Testis (tissue), 3 donors: ENCODE results near the gene ZSCAN1. TPM values are rescaled to one million over a fixed set of nuclear protein-coding genes. Genes with fewer than 3 reads are reported as not detected.

ENCODE experiments used
- DNase-seq: peaks from one replicate; pipeline ENCODE4 v3.0.0-alpha.2; 2019
- H3K27ac ChIP-seq, 2 donors: fragments of 200-600 bp; sonication (generic); one replicate each; pipeline ENCODE4 v1.5.1; 2019
- H3K27me3 ChIP-seq: fragments of 200-600 bp; sonication (generic); one replicate; pipeline ENCODE4 v1.5.1; 2019
- H3K36me3 ChIP-seq: fragments of 200-600 bp; sonication (generic); one replicate; pipeline ENCODE4 v1.5.1; 2017; ENCODE audit warnings: low read depth; ENCODE audit errors: missing control alignments
- H3K4me1 ChIP-seq: fragments of 200-600 bp; sonication (generic); one replicate; pipeline ENCODE4 v1.5.1; 2019
- H3K4me3 ChIP-seq, 2 donors: fragments of 200-600 bp; sonication (generic); one replicate each; pipeline ENCODE4 v1.5.1; 2017 to 2019
- H3K9me3 ChIP-seq: fragments of 200-600 bp; sonication (generic); one replicate; pipeline ENCODE4 v1.5.1; 2017
- POLR2A ChIP-seq: fragments of 450-650 bp; IDR thresholded peaks from one replicate; pipeline ENCODE4 v1.6.1; 2017; ENCODE audit warnings: antibody characterized with exemption, mild to moderate bottlenecking, moderate library complexity
- WGBS, 2 donors: methylation state at CpG; one replicate each; pipeline ENCODE4 v1.1.5; 2018; 5-methylcytosine and 5-hydroxymethylcytosine counted together
- intact Hi-C: fragments of 100-400 bp; cut with DNase I; formaldehyde crosslinking; loops from one replicate; pipeline ENCODE4 v1.15.1; 2023; ENCODE audit warnings: low total_unique reads
- polyA plus RNA-seq: library from polyadenylated mRNA; stranded (reverse); fragments of 350-450 nt; fragmentation: Illumina TruSeq; extraction: RNeasy Lipid Tissue Mini Kit (QIAGEN cat#74804); gene quantifications from one replicate; pipeline ENCODE4 v1.2.3, GENCODE V29; 2014; ENCODE audit warnings: low read depth, low replicate concordance; ENCODE audit not compliant: insufficient read depth
- total RNA-seq, 2 donors: library from RNA; depleted of rRNA; stranded (reverse); fragments of >200 nt; gene quantifications; one replicate each; pipeline ENCODE4 v1.2.3, GENCODE V29; 2016
- TF ChIP-seq, protein P1 (sequence below), 3 experiments: fragments of 450-650 bp in 2 of 3; fragments of 200-600 bp in 1 of 3; sonication (generic) in 1 of 3; IDR thresholded peaks; one replicate each; pipeline ENCODE4 v1.5.1; 2016 to 2019; ENCODE audit warnings: antibody characterized with exemption in 3 of 3, mild to moderate bottlenecking in 2 of 3, moderate library complexity in 1 of 3

The ZSCAN1 gene
- total and polyA plus RNA-seq, 3 donors from 2014 or later = 5.9 to 8.0 (median 6.5) TPM

DNA sequence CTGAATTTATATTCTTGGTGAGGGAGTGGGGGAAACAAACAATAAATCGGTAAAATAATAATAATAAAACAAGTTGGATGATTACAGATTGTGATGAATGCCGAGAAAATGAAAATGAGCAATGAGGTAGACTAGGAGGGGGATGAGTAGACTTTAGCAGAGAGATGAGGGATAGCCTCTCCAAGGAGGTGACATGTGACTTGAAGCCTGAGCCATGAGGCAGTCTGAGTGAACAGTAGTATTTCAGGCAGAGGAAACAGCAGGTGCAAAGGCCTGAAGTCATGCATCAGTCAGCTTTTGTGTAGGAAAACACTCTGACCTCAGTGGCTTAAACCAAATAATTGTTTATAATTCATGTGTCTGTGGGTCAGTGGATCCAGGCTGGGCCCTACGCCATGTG lies 29.9 kb downstream of the ZSCAN1 start:
- Histone ChIP-seq H3K36me3 (no peaks in the 10 kb centered on the region), H3K4me1 (peaks cover 8% of the 10 kb centered on the region), H3K4me3 (no peak overlapping the region), H3K27me3 (no peaks in the 10 kb centered on the region), H3K27ac (no peak overlapping the region), H3K9me3 (no peaks in the 10 kb centered on the region)
- DNase-seq = no peak
- intact Hi-C loops = no loop called here
- no peak for TF ChIP-seq POLR2A
- TF ChIP-seq, protein P1, sequence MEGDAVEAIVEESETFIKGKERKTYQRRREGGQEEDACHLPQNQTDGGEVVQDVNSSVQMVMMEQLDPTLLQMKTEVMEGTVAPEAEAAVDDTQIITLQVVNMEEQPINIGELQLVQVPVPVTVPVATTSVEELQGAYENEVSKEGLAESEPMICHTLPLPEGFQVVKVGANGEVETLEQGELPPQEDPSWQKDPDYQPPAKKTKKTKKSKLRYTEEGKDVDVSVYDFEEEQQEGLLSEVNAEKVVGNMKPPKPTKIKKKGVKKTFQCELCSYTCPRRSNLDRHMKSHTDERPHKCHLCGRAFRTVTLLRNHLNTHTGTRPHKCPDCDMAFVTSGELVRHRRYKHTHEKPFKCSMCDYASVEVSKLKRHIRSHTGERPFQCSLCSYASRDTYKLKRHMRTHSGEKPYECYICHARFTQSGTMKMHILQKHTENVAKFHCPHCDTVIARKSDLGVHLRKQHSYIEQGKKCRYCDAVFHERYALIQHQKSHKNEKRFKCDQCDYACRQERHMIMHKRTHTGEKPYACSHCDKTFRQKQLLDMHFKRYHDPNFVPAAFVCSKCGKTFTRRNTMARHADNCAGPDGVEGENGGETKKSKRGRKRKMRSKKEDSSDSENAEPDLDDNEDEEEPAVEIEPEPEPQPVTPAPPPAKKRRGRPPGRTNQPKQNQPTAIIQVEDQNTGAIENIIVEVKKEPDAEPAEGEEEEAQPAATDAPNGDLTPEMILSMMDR (IDR thresholded peaks at IDR 0.05) = no peak
- 87 to 95% methylated on average over 2 to 3 of the region's 3 CpGs for WGBS, 2 donors

DNA sequence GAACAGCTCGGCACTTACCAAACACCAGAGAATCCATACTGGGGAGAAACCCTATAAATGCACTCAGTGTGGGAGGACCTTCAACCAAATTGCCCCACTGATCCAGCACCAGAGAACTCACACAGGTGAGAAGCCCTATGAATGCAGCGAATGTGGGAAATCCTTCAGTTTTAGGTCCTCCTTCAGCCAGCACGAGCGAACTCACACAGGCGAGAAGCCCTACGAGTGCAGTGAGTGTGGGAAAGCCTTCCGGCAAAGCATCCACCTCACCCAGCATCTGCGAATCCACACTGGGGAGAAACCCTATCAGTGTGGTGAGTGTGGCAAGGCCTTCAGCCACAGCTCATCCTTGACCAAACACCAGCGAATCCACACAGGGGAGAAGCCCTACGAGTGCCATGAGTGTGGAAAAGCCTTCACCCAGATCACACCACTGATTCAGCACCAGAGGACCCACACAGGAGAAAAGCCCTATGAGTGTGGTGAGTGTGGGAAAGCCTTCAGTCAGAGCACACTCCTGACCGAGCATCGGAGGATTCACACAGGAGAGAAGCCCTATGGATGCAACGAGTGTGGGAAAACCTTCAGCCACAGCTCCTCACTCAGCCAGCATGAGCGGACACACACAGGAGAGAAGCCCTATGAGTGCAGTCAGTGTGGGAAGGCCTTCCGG lies 33.6 kb downstream of the ZSCAN1 start:
- no peak overlapping the region for H3K27ac ChIP-seq
- no peaks in the 10 kb centered on the region for H3K4me1 ChIP-seq
- H3K27me3 ChIP-seq = no peaks in the 10 kb centered on the region
- H3K4me3 ChIP-seq = no peak overlapping the region
- TF ChIP-seq, protein P1 (IDR thresholded peaks at IDR 0.05) = no peak
- no peak for TF ChIP-seq POLR2A
- H3K9me3 ChIP-seq = no peaks in the 10 kb centered on the region
- H3K36me3 ChIP-seq = no peaks in the 10 kb centered on the region
- DNase-seq = no peak
- WGBS, 2 donors = 93 to 98% methylated on average over 10 to 15 of the region's 15 CpGs
- intact Hi-C loops = no loop called here

DNA sequence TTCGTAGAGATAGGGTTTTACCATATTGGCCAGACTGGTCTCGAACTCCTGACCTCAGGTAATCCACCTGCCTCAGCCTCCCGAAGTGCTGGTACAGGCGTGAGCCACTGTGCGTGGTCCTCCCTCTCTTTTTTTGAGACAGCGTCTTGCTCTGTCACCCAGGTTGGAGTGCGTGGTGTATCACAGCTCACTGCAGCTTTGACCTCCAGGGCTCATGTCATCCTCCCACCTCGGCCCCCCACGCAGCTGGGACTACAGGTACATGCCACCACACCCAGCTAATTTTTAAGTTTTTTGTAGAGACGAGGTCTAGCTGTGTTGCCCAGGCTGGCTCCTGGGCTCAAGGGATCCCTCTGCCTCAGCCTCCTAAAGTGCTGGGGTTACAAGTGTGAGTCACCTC lies 46.0 kb downstream of the ZSCAN1 start:
- Histone ChIP-seq H3K9me3 (no peaks in the 10 kb centered on the region), H3K4me3 (no peak overlapping the region), H3K27ac (no peak overlapping the region), H3K36me3 (no peaks in the 10 kb centered on the region), H3K4me1 (no peaks in the 10 kb centered on the region), H3K27me3 (no peaks in the 10 kb centered on the region)
- intact Hi-C loops = no loop called here
- TF ChIP-seq, protein P1 (IDR thresholded peaks at IDR 0.05) = no peak
- no peak for TF ChIP-seq POLR2A
- DNase-seq = no peak
- 93 to 97% methylated on average over 10 of the region's 10 CpGs for WGBS, 2 donors

DNA sequence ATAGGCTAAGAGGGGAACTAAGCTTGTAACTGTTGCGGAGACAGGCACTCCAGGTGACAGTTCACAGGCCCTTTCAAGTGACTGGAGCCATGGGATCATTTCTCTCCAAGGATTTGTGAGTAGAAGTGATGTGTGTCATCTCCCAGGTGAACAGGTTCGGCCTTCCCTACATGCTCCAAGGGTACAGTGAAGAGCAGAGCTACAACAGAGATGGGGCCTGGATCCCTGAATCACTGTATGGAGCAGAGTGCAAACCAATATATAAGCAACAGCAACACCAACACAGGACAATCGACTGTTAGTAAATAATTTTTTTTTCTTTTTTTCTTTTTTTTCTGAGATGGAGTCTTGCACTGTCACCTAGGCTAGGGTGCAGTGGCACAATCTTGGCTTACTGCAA lies 49.2 kb downstream of the ZSCAN1 start:
- H3K4me3 ChIP-seq = no peak overlapping the region
- WGBS, 2 donors = 92 to 95% methylated on average over 3 of the region's 3 CpGs
- no peaks in the 10 kb centered on the region for H3K4me1 ChIP-seq
- no peak for DNase-seq
- no peaks in the 10 kb centered on the region for H3K9me3 ChIP-seq
- no peaks in the 10 kb centered on the region for H3K27me3 ChIP-seq
- TF ChIP-seq POLR2A = no peak
- TF ChIP-seq, protein P1 (IDR thresholded peaks at IDR 0.05) = no peak
- H3K36me3 ChIP-seq = no peaks in the 10 kb centered on the region
- no peak overlapping the region for H3K27ac ChIP-seq
- intact Hi-C loops = no loop called here
